GM10847 (cell line): ENCODE measurements around the gene RFX4.

ENCODE experiments used
- POLR2A ChIP-seq: IDR thresholded peaks from 2 replicates; pipeline ENCODE4 v1.6.1; 2011; ENCODE audit not compliant: insufficient read length; ENCODE audit errors: extremely low read depth

RFX4 gene

DNA sequence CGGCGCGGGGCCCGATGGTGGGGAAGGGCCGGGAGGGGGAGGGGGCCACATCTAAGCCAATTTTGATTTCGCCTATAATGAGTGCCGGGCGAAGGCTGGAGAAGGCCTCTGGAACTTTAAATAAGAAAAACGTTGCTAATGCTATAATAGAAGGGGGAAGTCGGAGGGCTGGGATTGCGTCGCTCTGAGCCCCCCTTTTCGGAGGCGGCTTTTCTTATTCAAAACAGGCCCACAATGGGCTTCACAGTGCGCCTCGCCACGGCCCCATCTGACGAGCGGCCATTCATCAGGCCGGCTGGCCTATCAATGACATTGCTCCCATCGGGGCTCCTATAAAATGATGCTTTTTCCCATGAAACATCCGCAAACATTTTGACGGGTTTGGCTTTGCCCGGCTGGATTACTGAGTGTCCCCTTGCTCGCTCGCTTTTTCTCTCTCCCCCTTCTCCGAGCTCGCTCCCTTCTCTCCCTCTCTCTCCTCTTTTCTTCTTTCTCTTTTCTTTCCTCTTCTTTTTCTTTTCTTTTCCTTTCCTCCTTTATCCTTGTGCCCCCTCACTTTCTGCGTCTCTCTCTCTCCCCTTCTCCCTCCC lies at the start of gene RFX4:
TSS of gene RFX4 (plus strand) at position 364 of the 590 bp plus-strand sequence. CDS start 317 bp downstream, outside the sequence.
- TF ChIP-seq POLR2A: no peak

DNA sequence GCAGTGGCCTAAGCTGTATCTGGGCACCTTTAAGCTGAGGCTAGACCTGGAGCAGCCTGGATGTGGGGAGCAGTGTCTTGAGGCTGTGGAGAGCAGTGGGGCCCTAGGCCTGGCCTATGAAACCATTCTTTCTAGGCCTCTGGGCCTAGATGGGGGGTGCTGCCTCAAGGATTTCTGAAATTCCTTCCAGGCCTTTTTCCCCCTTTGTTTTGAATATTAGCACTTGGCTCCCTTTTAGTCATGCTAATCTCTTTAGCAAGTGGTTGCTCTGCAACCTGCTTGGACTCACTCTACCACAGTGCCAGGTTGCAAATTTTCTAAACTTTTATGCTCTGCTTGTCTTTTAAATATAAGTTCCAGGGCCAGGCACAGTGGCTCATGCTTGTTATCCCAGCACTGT lies 41.6 kb upstream of the RFX4 start:
- TF ChIP-seq POLR2A: no peak

DNA sequence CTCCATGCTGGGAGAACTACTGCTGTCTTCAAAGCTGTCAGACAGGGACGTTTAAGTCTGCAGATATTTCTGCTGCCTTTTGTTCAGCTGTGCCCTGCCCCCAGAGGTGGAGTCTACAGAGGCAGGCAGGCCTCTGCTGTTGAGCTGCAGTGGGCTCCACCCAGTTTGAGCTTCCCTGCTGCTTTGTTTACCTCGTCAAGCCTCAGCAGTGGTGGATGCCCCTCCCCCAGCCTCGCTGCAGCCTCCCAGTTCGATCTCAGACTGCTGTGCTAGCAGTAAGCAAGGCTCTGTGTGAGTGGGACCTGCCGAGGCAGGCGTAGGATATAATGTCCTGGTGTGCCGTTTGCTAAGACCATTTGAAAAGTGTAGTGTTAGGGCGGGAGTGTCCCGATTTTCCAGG lies 31.4 kb upstream of the RFX4 start:
- no peak for TF ChIP-seq POLR2A

DNA sequence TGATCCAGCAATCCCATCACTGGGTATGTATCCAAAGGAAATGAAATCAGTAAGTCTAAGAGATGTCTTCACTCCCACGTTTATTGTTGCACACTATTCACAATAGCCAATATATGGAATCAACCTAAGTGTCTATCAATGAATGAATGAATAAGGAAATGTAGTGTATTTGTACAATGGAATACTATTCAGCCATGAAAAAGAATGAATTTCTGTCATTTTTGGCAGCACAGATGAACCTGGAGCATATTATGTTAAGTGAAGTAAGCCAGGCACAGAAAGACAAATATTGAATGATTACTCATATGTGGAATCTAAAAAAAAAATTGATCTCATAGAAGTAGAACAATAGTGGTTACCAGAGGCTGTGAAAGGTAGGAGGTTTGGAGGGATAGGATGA lies 30.6 kb upstream of the RFX4 start:
- no peak for TF ChIP-seq POLR2A

DNA sequence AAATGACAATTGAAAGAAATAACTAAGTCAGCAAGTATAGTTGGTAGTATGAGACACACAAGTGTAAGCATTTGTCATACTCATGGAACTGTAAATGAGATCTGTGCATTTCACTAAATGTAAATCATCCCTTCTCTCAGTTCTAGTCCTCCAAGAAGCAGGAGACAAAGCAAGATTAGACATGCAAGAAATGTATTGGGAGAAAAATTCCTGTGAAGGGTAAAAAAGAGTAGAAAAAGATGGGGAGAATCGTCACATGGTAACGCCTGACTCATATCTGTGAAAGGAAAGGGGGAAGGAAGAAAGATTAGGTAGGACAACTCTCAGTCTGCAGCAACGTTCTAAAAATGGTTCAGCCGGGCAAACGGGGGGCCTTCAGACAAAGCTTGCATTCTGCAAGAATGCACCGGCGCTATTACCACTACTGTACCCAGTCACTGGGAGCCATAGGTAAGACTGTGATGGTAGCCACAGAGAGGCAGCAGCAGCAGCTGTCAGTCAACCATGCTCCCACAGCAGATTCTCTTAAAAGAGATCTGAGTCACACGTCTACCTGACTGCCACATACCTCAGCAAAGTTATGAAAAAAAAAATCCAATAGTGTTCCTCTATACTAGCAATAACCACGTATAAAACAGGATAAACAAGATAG lies 18.0 kb upstream of the RFX4 start:
- no peak for TF ChIP-seq POLR2A

DNA sequence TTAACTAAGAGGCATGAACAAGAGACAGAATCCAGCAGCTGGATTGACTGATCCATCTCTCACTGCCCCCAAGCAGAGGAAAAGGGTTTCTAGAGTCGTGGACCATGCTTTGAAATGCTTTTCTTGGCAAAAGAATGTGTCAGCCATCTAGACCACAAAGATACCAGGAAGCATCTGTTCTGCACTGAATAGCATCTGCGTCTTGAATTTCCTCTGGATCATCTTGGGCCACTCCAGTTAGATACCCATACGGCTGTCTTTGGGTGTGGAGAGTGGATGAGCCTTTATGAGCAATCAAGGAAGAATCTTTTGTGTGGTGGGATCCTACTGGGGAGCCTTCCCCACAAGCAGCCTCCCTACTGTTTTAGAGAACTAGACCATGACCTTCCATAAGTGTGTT lies 16.0 kb upstream of the RFX4 start:
- no peak for TF ChIP-seq POLR2A

DNA sequence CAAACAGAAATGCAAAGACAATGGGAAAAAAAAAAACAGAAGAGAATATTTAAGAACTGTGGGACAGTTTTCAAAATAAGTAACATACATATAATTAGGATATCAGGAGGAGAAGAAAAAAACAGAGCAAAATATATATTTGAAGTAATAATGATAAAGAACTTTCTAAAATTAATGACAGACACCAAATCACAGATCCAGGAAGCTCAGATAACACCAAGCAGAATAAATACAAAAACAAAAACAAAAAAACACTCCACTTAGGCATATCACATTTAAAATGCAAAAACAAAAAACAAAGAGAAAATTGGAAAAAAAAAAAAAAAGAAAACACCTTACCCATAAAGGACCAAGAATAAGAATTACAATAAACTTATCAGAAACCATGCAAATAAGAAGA lies 9.6 kb upstream of the RFX4 start:
- no peak for TF ChIP-seq POLR2A

DNA sequence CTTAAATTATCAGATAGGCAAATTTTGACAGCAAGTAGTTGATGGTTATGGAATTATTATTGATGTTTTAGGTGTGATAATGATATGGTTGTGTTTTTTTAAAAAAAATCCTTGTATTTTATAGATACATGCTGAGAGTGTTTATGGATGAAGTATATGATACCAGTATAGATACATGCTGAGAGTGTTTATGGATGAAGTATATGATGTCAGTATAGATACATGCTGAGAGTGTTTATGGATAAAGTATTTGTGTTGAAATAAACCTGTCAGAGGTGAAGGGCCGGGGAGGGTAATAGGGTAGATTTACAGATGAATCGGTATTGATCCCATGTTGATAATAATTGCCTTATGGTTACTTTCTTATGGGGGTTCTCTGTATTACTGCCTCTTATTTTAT lies 6.0 kb upstream of the RFX4 start:
- TF ChIP-seq POLR2A: no peak

DNA sequence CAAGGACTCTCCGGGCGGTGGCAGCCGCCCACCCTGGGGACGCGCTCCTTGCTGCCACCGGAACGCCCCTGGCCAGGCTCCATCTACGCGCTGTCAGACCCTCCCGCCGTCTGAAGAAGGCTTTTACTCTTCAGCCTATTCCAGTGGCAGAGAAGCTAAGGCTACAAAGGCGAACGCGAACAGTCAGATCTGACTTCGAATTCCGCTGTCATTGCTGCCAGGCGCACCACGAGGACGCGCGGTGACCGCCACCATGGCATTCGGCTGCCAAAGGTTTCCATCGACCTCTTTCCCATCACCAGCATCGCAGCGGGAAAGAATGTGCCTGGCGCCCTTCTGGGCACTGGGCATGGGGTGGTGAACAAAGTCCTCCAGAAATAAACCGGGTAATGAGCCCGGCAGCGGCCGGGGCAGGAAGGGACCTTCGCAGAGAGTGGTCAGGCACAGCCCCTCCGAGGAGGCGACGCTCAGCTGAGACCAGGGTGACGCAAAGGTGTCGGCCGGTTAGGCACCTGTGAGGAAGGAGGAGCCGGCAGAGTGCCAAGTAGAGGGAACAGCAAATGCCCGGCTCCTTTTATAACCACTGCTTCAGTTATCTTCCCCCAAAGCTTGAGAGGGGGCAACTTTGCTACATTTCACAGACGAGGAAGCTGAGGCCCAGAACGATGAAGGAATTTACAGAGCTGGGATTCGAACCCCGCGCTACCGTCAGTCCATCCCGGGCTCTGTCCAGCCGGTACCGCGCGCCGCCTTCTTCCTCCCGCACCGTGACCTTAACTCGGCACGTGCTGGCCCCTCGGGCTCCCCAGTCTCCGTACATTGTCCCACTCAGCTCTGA lies 1.9 kb upstream of the RFX4 start:
- TF ChIP-seq POLR2A: no peak

DNA sequence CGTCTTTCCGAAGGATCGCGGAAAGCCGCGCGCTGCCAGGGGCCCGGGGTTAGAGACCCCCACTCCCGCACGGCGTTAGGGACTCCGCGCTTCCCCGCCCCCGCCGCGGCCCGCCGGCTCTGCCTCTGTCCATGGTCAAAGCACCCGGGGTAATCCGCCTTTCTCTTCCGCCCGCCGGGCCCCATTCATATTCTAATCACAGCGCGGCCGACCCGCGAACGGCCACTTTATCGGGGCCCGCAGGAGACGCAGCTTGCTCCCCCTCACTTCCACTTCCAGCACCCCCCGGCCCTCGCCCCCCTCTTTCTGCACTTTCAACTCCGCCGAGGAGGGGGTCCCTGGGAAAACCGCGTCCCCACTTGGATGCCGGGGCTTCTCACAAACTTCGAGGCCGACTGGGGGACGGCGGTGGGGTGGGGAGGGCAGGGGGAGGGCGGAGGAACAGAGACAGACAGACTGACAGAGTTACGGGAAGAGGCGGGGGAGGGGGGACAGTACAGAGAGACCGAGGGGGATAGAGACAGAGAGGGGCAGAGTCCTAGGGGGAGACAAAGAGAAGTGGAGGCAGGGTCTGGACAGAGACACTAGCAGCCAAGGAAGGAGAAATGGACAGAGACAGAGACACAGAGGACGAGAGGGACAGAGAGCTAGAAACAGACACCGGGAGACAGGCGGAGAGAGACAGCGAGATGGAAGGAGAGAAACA lies 1.1 kb upstream of the RFX4 start:
- TF ChIP-seq POLR2A: no peak

DNA sequence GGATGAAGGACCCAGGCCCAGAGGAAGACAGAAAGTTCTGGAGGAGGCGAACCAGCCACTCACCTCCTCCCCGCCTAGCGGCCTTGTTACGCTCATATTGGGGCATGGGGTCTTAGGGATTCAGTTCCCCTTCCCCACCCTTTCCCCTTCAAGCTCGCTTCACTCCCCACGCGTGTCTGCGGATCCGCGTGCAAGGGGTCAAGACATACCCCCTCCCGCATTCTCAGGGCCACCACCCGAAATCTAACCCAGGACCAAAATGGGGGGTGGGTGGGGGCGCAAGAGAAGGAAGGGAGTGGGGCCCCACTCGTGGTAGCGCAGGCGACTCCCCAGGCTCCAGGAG lies 584 bp upstream of the RFX4 start:
- no peak for TF ChIP-seq POLR2A

DNA sequence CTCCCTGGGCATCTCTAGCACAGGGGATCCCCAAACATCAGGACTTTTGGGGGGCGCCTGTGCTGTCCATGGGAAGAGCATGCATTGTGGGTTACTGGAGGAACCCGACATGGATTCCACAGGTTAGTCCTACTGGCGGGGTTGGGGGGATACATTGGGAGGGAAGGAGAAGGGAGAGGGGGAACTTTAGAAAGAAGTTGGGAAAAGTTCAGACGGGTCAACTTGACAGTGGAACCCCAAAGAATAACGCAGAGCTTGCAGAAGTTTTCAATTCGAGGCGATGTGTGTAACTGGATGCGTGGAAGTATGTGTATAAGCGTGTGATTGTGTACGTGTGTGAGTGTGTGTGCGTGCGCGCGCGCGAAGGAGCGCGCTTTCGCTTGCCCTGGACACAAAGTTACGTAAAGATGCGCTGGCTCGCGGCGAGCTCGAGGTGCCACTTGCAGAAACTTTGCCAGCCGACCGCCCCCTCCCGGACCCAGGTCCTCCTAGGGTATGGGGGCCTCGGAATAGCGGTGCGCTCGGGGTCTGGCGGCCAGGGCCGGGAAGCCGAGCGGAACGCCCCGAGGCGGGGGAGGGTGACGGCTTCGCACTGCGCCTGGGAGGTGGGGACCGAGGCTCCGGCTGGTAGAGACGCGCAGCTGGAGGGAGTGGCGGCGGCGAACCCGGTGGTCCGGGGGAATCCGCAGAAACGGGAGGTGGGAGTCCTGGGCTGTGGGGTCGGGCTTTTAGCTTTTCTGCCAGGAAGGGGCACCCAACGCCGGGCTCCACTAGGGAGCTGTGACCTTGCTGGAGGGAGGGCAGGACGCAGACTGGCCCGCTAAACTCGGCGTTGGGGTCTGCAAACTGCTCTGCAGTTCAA lies 669 bp downstream of the RFX4 start:
- TF ChIP-seq POLR2A: no peak

DNA sequence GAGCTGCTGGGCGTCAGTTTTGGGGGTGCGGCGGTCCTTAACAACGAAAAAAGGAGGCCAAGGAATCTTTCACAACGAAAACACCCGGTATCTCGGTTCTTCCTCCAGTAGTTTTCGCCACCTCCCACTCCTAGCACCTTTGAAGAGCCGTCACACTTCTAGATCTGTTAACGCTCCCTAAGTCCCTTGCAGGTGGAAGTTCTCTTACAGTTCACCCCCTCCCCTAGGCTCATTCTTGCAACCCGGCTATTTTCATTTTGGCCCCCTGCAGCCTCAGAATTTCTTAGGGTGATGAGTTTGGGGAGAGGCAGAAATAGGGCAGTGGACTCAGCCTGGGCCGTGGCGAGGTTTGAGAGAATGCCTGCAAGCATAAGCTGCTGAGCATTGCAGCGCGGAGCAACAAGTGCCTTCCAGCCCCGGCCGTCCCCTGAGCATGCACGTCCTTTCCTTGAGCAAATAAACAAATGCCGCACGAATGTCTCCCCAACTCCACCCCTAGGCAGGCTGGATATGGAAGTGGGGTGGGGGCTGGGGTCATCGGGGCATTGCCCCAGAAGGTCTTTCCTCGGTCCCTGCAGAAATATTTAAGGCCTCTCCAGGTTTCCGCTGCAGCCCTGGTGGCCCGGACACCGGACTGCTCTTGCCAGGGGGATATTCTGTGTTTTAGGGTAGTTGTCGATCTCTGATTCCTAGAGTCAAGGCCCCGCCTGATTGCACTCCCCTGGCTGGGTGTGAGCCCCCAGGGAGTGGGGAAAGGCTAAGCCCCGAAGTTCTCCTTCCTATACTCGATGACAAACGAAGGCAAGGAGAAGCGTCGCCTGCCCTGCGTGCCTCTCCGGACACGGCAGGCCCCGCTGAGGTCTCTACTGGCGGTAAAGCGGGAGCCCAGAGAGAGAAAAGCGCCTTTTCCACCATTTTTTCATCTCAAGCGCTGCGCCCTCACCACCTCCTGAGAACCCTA lies 1.6 kb downstream of the RFX4 start:
- TF ChIP-seq POLR2A: no peak

DNA sequence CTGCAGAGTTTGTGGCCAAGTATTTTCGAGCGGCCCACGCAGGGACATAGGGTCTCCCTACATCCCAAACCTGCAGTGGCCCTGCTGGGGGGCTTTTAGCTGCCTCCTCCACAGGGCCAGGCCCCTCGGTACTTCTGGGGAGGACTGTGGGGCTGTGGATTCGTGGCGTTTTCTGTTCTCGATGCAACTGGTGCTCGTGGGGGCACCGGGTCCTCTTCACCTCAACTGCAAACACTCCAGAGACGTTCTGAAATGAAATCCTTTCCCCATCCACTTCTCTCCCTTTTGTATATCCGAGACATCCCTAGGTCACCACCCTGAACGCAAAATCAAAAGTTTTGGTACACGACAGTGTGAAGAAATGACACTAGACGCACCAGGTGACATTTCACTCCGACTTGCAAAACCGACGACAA lies 2.3 kb downstream of the RFX4 start:
- no peak for TF ChIP-seq POLR2A
